Ovary (tissue), 3 donors: ENCODE data around the gene KCNMA1.

Source experiments
- CTCF ChIP-seq, 3 donors: fragments of 450-650 bp in 2 of 3; fragments of 200-600 bp in 1 of 3; IDR thresholded peaks; one replicate each; pipeline versions ENCODE4 v1.5.1 to v1.8.0; 2016 to 2022; ENCODE audit warnings: antibody characterized with exemption in 3 of 3, mild to moderate bottlenecking in 1 of 3
- EP300 ChIP-seq: sonication (generic); formaldehyde crosslinking; IDR thresholded peaks from one replicate; pipeline ENCODE4 v1.6.1; 2017; ENCODE audit warnings: antibody characterized with exemption
- POLR2A ChIP-seq: fragments of 450-650 bp; IDR thresholded peaks from one replicate; pipeline ENCODE4 v1.6.1; 2017; ENCODE audit warnings: antibody characterized with exemption, mild to moderate bottlenecking, moderate library complexity
- donor health status: DM: no; HTN: no; CAD: no.

- no peak for TF ChIP-seq POLR2A
- TF ChIP-seq CTCF (IDR thresholded peaks at IDR 0.05): no peak
- TF ChIP-seq EP300: no peak
These were observed 29.2 kb upstream of the KCNMA1 start for GRCh38 chr10:77666821-77667220.
